Peyer's patch (tissue), 4 donors: ENCODE results near the gene NR5A1. TPM values are rescaled to one million over a fixed set of nuclear protein-coding genes. Genes with fewer than 3 reads are reported as not detected.

Source experiments
- DNase-seq, 3 donors: peaks; one replicate each; pipeline ENCODE4 v3.0.0-alpha.2; 2017 to 2019
- H3K27ac ChIP-seq, 4 donors: fragments of 200-600 bp; sonication (generic); one replicate each; pipeline ENCODE4 v1.5.1; 2016 to 2019
- H3K27me3 ChIP-seq, 2 donors: fragments of 200-600 bp; sonication (generic); one replicate each; pipeline ENCODE4 v1.5.1; 2019
- H3K36me3 ChIP-seq, 3 donors: fragments of 200-600 bp; sonication (generic); one replicate each; pipeline ENCODE4 v1.5.1; 2016 to 2019
- H3K4me1 ChIP-seq, 4 donors: fragments of 200-600 bp; sonication (generic); one replicate each; pipeline ENCODE4 v1.5.1; 2016 to 2019
- H3K4me3 ChIP-seq, 4 donors: fragments of 200-600 bp; sonication (generic); 1 replicate in 3 of 4; 2 replicates in 1 of 4; pipeline ENCODE4 v1.5.1; 2016 to 2019; ENCODE audit warnings: mild to moderate bottlenecking in 1 of 4
- H3K9me3 ChIP-seq, 4 donors: fragments of 200-600 bp; sonication (generic); one replicate each; pipeline ENCODE4 v1.5.1; 2016 to 2019; ENCODE audit warnings: mild to moderate bottlenecking in 1 of 4
- CTCF ChIP-seq, 6 experiments: fragments of 450-650 bp in 4 of 6; fragments of 200-600 bp in 2 of 6; sonication (generic) in 1 of 6; IDR thresholded peaks; one replicate each; pipeline ENCODE4 v1.5.1; 2017 to 2019; ENCODE audit warnings: antibody characterized with exemption in 6 of 6, mild to moderate bottlenecking in 3 of 6, moderate library complexity in 1 of 6
- POLR2A ChIP-seq, 2 donors: fragments of 450-650 bp; IDR thresholded peaks; one replicate each; pipeline ENCODE4 v1.5.1; 2017; ENCODE audit warnings: antibody characterized with exemption in 2 of 2, mild to moderate bottlenecking in 2 of 2, moderate library complexity in 2 of 2
- total RNA-seq, 4 donors: library from RNA; depleted of rRNA; stranded (reverse); fragments of >200 nt; gene quantifications; one replicate each; pipeline ENCODE4 v1.1.0, GENCODE V29; 2016

Gene NR5A1
- total RNA-seq, 4 donors from 2014 or later = 0.18 TPM; not detected in 3

- H3K4me1 ChIP-seq = no peaks in the 10 kb centered on the region
- H3K27ac ChIP-seq = no peak overlapping the region
- H3K9me3 ChIP-seq = no peaks in the 10 kb centered on the region
- no peaks in the 10 kb centered on the region for H3K36me3 ChIP-seq
- no peak for DNase-seq
- H3K27me3 ChIP-seq = no peaks in the 10 kb centered on the region
- no peak for TF ChIP-seq POLR2A (IDR thresholded peaks at IDR 0.05)
- no peak for TF ChIP-seq CTCF (IDR thresholded peaks at IDR 0.05)
- H3K4me3 ChIP-seq = no peak overlapping the region
Observed at GRCh38 chr9:124438091-124438490, 69.1 kb downstream of the NR5A1 start.

GRCh38 chr9:124437086-124437485, 70.1 kb downstream of the NR5A1 start:
- Histone ChIP-seq H3K27me3 (no peaks in the 10 kb centered on the region), H3K27ac (no peak overlapping the region), H3K36me3 (no peaks in the 10 kb centered on the region), H3K9me3 (no peaks in the 10 kb centered on the region), H3K4me1 (no peaks in the 10 kb centered on the region), H3K4me3 (no peak overlapping the region)
- no peak for TF ChIP-seq CTCF (IDR thresholded peaks at IDR 0.05)
- TF ChIP-seq POLR2A (IDR thresholded peaks at IDR 0.05) = no peak
- DNase-seq = no peak

- no peak for DNase-seq
- H3K4me3 ChIP-seq = no peak overlapping the region
- TF ChIP-seq POLR2A (IDR thresholded peaks at IDR 0.05) = no peak
- no peak for TF ChIP-seq CTCF (IDR thresholded peaks at IDR 0.05)
- H3K27ac ChIP-seq = no peak overlapping the region
- H3K36me3 ChIP-seq = no peaks in the 10 kb centered on the region
- H3K27me3 ChIP-seq = no peaks in the 10 kb centered on the region
- no peaks in the 10 kb centered on the region for H3K4me1 ChIP-seq
- H3K9me3 ChIP-seq = no peaks in the 10 kb centered on the region
Observed at GRCh38 chr9:124436320-124436719, 70.9 kb downstream of the NR5A1 start.

Other genes starting within 250 kb of the NR5A1 start
- 10 to 100 TPM; 38.4 to 77.6 (median 46.9) TPM for gene NEK6, start 249.4 kb downstream of the NR5A1 start, total RNA-seq
- 100 to 1,000 TPM in 1 of 4 donors, 10 to 100 TPM in 3; 67.6 to 110 (median 90.8) TPM for gene PSMB7, start 92.0 kb downstream of the NR5A1 start, total RNA-seq
- not detected for gene ADGRD2, start 56.9 kb downstream of the NR5A1 start, total RNA-seq